PC-9 (cell line): ENCODE measurements around the gene HSD3B7. TPM values are rescaled to one million over a fixed set of nuclear protein-coding genes. Genes with fewer than 3 reads are reported as not detected.

ENCODE experiments used
- BruUV-seq: library from RNA; stranded (reverse); fragments of 400-500 nt; replicated peaks from 2 replicates; lab custom pipeline; 2021; lab: Mats Ljungman, UMichigan
- CTCF ChIA-PET: fragments of 300-600 bp; sonication (Branson Sonifier 250); formaldehyde crosslinking; loops from one replicate; lab custom pipeline; 2022; ENCODE audit warnings: antibody characterized with exemption; lab: Charles Lee
- POLR2A ChIA-PET: fragments of 300-600 bp; sonication (Branson Sonifier 250); formaldehyde crosslinking; loops from one replicate; lab custom pipeline; 2022; ENCODE audit warnings: antibody characterized with exemption; ENCODE audit not compliant: unreplicated experiment; lab: Charles Lee
- DNase-seq, 2 experiments: peaks; one replicate each; pipeline versions ENCODE4 v3.0.0 to v3.0.0-alpha.2; 2015 to 2022; ENCODE audit warnings: mixed read lengths in 1 of 2
- H2AFZ ChIP-seq: fragments of 200-600 bp; sonication (generic); 2 replicates; pipeline ENCODE4 v1.8.1; 2017; ENCODE audit warnings: antibody characterized with exemption
- H3F3A ChIP-seq: fragments of 200-600 bp; sonication (generic); 2 replicates; pipeline ENCODE4 v1.8.1; 2017; ENCODE audit warnings: antibody characterized with exemption, mild to moderate bottlenecking, low read depth; ENCODE audit not compliant: insufficient read depth
- H3K27ac ChIP-seq: fragments of 200-600 bp; sonication (generic); 2 replicates; pipeline ENCODE4 v1.6.1; 2016; ENCODE audit warnings: mixed run types
- H3K27me3 ChIP-seq: fragments of 200-600 bp; sonication (generic); 2 replicates; pipeline ENCODE4 v1.6.1; 2016; ENCODE audit warnings: low read depth, mixed run types; ENCODE audit not compliant: insufficient read depth
- H3K36me3 ChIP-seq: fragments of 200-600 bp; sonication (generic); 2 replicates; pipeline ENCODE4 v1.6.1; 2016; ENCODE audit warnings: low read depth, mixed run types
- H3K4me1 ChIP-seq: fragments of 200-600 bp; sonication (generic); replicated peaks from 2 replicates; pipeline ENCODE4 v1.6.1; 2016; ENCODE audit warnings: mixed run types; ENCODE audit not compliant: insufficient read depth
- H3K4me2 ChIP-seq: fragments of 200-600 bp; sonication (generic); 2 replicates; pipeline ENCODE4 v1.6.1; 2017; ENCODE audit warnings: mixed run types
- H3K4me3 ChIP-seq: fragments of 200-600 bp; sonication (generic); 2 replicates; pipeline ENCODE4 v1.6.1; 2016; ENCODE audit warnings: mixed run types
- H3K79me2 ChIP-seq: fragments of 200-600 bp; sonication (generic); 2 replicates; pipeline ENCODE4 v1.6.1; 2017; ENCODE audit warnings: low read depth, mixed run types
- H3K9me2 ChIP-seq: fragments of 200-600 bp; sonication (generic); 2 replicates; pipeline ENCODE4 v1.8.1; 2017; ENCODE audit warnings: mild to moderate bottlenecking; ENCODE audit not compliant: insufficient read depth
- H3K9me3 ChIP-seq: fragments of 200-600 bp; sonication (generic); 2 replicates; pipeline ENCODE4 v1.8.1; 2016; ENCODE audit warnings: low read depth; ENCODE audit not compliant: insufficient read depth
- H4K20me1 ChIP-seq: fragments of 200-600 bp; sonication (generic); 2 replicates; pipeline ENCODE4 v1.8.1; 2017; ENCODE audit not compliant: insufficient read depth
- CTCF ChIP-seq: fragments of 200-600 bp; sonication (generic); conservative IDR thresholded peaks from 2 replicates; pipeline ENCODE4 v1.6.1; 2017; ENCODE audit warnings: mixed run types, antibody characterized with exemption, mild to moderate bottlenecking, moderate library complexity
- EZH2 ChIP-seq: fragments of 200-600 bp; sonication (generic); IDR thresholded peaks from 2 replicates; pipeline ENCODE4 v1.8.0; 2017; ENCODE audit warnings: antibody characterized with exemption, low read depth
- intact Hi-C: fragments of 100-400 bp; cut with micrococcal nuclease; formaldehyde crosslinking; loops from one replicate; pipeline ENCODE4 v1.10.0; 2022; ENCODE audit not compliant: unreplicated experiment
- total RNA-seq: library from RNA; stranded (reverse); gene quantifications from 2 replicates; pipeline ENCODE4 v1.2.3, GENCODE V29; 2021

The HSD3B7 gene
- total RNA-seq, 1 experiment from 2014 or later = 34.8 TPM

- Histone ChIP-seq H2AFZ (no peak overlapping the region), H3K36me3 (peaks cover 40% of the 10 kb centered on the region), H3F3A (peaks cover 38% of the 10 kb centered on the region), H3K9me2 (no peaks in the 10 kb centered on the region), H3K27ac (no peak overlapping the region), H4K20me1 (peaks cover 16% of the 10 kb centered on the region), H3K4me2 (peak overlapping the region; percentile 94), H3K27me3 (no peaks in the 10 kb centered on the region), H3K79me2 (peaks cover 22% of the 10 kb centered on the region), H3K4me1 (peaks cover 9% of the 10 kb centered on the region), H3K9me3 (no peaks in the 10 kb centered on the region), H3K4me3 (peak overlapping the region; percentile 97)
- peak; percentile 58 to 83 for DNase-seq
- ChIA-PET CTCF (interaction anchor here (0.6 to 0.9 kb wide), 4 partner anchors 9 to 300 kb away, joined by 3 to 6 read pairs (median 4); partner anchors contain the start of gene FBRS), POLR2A (interaction anchor here (0.6 kb wide), 1 partner anchor 493 kb away, joined by 3 read pairs; no protein-coding TSS in a partner anchor)
- no TSS peak for BruUV-seq
- intact Hi-C loops = loop anchor here (10.0 kb wide), 2 partner anchors 496 to 906 kb away; partner anchors contain the start of gene ARMC5
- TF ChIP-seq CTCF = no peak
- TF ChIP-seq EZH2 = no peak
Observed at GRCh38 chr16:30958175-30959079, 26.6 kb upstream of the HSD3B7 start.

GRCh38 chr16:30961384-30961783 lies 23.6 kb upstream of the HSD3B7 start:
- H3K4me2 ChIP-seq = no peak overlapping the region
- H3K27ac ChIP-seq = no peak overlapping the region
- H4K20me1 ChIP-seq = peaks cover 16% of the 10 kb centered on the region
- H3K79me2 ChIP-seq = peaks cover 22% of the 10 kb centered on the region
- H3F3A ChIP-seq = peaks cover 19% of the 10 kb centered on the region
- no peaks in the 10 kb centered on the region for H3K27me3 ChIP-seq
- TF ChIP-seq EZH2 = no peak
- no peak for TF ChIP-seq CTCF
- intact Hi-C loops = no loop called here
- peak in 1 of 2 experiments; percentile 21 for DNase-seq
- H3K4me1 ChIP-seq = peaks cover 9% of the 10 kb centered on the region
- no TSS peak for BruUV-seq
- POLR2A ChIA-PET = no interaction called here
- no peak overlapping the region for H2AFZ ChIP-seq
- CTCF ChIA-PET = no interaction called here
- peaks cover 48% of the 10 kb centered on the region for H3K36me3 ChIP-seq
- H3K9me3 ChIP-seq = no peaks in the 10 kb centered on the region
- no peaks in the 10 kb centered on the region for H3K9me2 ChIP-seq
- H3K4me3 ChIP-seq = no peak overlapping the region

DNA sequence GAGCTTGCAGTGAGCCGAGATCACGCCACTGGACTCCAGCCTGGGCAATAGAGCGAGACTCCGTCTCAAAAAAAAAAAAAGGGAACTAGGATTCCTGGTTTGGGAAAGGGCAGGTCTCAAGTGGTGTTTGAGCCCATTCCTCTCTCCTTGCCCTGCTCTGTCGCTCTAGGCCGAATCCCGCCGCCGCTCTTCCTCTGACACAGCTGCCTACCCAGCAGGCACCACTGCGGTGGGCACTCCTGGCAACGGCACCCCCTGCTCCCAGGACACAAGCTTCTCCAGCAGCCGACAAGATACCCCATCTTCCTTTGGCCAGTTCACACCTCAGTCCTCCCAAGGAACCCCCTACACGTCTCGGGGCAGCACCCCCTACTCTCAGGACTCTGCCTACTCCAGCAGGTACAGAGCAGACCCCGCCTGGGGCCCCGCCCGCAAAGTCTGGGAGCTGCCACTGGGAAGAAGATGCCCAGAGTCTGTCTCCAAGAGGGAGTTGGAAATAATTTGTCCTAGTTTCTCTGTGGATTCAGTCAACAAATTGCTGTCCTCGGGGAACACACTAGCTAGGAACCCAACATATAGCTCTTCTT lies 21.0 kb upstream of the HSD3B7 start:
- no peaks in the 10 kb centered on the region for H3K9me2 ChIP-seq
- CTCF ChIA-PET = no interaction called here
- H3K27me3 ChIP-seq = no peaks in the 10 kb centered on the region

More for the DNA sequence above, 21.0 kb upstream of the HSD3B7 start:
- Histone ChIP-seq H4K20me1 (peaks cover 12% of the 10 kb centered on the region), H3K79me2 (peaks cover 15% of the 10 kb centered on the region), H3F3A (peaks cover 2% of the 10 kb centered on the region), H3K36me3 (peaks cover 57% of the 10 kb centered on the region), H3K27ac (no peak overlapping the region), H3K4me2 (no peak overlapping the region), H3K9me3 (no peaks in the 10 kb centered on the region), H2AFZ (no peak overlapping the region), H3K4me1 (peaks cover 3% of the 10 kb centered on the region), H3K4me3 (no peak overlapping the region)
- no peak for TF ChIP-seq CTCF
- TF ChIP-seq EZH2 = no peak
- POLR2A ChIA-PET = interaction anchor here (0.6 kb wide), 1 partner anchor 242 kb away, joined by 3 read pairs; no protein-coding TSS in a partner anchor
- intact Hi-C loops = no loop called here
- BruUV-seq = no TSS peak
- peak in 1 of 2 experiments; percentile 8 for DNase-seq
